Esophagus squamous epithelium (tissue), 4 donors: Measurements from ENCODE around the gene DLL3.

ENCODE experiments used
- POLR2A ChIP-seq, 4 donors: fragments of 450-650 bp; IDR thresholded peaks; one replicate each; pipeline ENCODE4 v1.6.1; 2017; ENCODE audit warnings: antibody characterized with exemption in 4 of 4, mild to moderate bottlenecking in 4 of 4, moderate library complexity in 3 of 4
- TF ChIP-seq, protein P1 (sequence below), 6 experiments: fragments of 450-650 bp in 4 of 6; fragments of 200-600 bp in 2 of 6; sonication (generic) in 2 of 6; IDR thresholded peaks; one replicate each; pipeline ENCODE4 v1.5.1; 2016 to 2019; ENCODE audit warnings: antibody characterized with exemption in 6 of 6, mild to moderate bottlenecking in 4 of 6, moderate library complexity in 4 of 6

DNA sequence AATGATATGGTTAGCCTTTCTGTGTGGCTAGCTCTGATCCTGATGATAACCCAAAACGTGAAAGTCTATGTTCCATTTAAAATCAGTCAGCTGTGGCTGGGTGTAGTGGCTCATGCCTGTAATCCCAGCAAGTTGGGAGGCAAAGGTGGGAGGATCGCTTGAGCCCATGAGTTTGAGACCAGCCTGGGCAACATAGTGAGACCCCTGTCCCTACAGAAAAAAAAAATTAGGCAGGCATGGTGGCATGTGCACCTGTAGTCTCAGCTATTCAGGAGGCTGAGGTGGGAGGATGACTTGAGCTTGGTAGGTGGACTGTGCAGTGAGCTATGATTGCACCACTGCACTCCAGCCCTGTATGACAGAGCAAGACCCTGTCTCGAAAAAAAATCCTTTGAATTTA, 35.0 kb downstream of the DLL3 start:
- TF ChIP-seq, protein P1, sequence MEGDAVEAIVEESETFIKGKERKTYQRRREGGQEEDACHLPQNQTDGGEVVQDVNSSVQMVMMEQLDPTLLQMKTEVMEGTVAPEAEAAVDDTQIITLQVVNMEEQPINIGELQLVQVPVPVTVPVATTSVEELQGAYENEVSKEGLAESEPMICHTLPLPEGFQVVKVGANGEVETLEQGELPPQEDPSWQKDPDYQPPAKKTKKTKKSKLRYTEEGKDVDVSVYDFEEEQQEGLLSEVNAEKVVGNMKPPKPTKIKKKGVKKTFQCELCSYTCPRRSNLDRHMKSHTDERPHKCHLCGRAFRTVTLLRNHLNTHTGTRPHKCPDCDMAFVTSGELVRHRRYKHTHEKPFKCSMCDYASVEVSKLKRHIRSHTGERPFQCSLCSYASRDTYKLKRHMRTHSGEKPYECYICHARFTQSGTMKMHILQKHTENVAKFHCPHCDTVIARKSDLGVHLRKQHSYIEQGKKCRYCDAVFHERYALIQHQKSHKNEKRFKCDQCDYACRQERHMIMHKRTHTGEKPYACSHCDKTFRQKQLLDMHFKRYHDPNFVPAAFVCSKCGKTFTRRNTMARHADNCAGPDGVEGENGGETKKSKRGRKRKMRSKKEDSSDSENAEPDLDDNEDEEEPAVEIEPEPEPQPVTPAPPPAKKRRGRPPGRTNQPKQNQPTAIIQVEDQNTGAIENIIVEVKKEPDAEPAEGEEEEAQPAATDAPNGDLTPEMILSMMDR (IDR thresholded peaks at IDR 0.05), result no peak
- TF ChIP-seq POLR2A (IDR thresholded peaks at IDR 0.05), result no peak
